H9 (cell line): ENCODE measurements around the gene STK32B. TPM values are rescaled to one million over a fixed set of nuclear protein-coding genes. Genes with fewer than 3 reads are reported as not detected.
A peak's percentile ranks its signal among the peaks of the same experiment; 100 is the strongest.

ENCODE experiments used
- DNase-seq: peaks from one replicate; pipeline ENCODE4 v3.0.0-alpha.2; 2017
- H2AFZ ChIP-seq: one replicate; pipeline ENCODE4 v1.6.1; 2013; ENCODE audit warnings: mild to moderate bottlenecking, low read length, control low read depth, moderate library complexity
- H2AK5ac ChIP-seq: 2 replicates; pipeline ENCODE4 v1.6.1; 2013; ENCODE audit warnings: low read length, control low read depth, mixed read lengths; ENCODE audit not compliant: insufficient read length
- H2BK120ac ChIP-seq: one replicate; pipeline ENCODE4 v1.6.1; 2013; ENCODE audit warnings: low read depth, mild to moderate bottlenecking, low read length, control low read depth, inconsistent platforms; ENCODE audit not compliant: poor library complexity, severe bottlenecking
- H2BK12ac ChIP-seq: 2 replicates; pipeline ENCODE4 v1.6.1; 2013; ENCODE audit warnings: low read length, control low read depth, mixed read lengths, low read depth; ENCODE audit not compliant: insufficient read length
- H2BK15ac ChIP-seq: 2 replicates; pipeline ENCODE4 v1.6.1; 2013; ENCODE audit warnings: low read depth, low read length, control low read depth
- H2BK20ac ChIP-seq: one replicate; pipeline ENCODE4 v1.6.1; 2013; ENCODE audit warnings: low read depth, mild to moderate bottlenecking, low read length, control low read depth, inconsistent platforms; ENCODE audit not compliant: poor library complexity, severe bottlenecking
- H2BK5ac ChIP-seq: 2 replicates; pipeline ENCODE4 v1.6.1; 2013; ENCODE audit warnings: low read length, control low read depth, mixed read lengths; ENCODE audit not compliant: insufficient read length
- H3K14ac ChIP-seq: 2 replicates; pipeline ENCODE4 v1.6.1; 2013; ENCODE audit warnings: low read length, control low read depth; ENCODE audit not compliant: insufficient read depth
- H3K18ac ChIP-seq: 2 replicates; pipeline ENCODE4 v1.6.1; 2013; ENCODE audit warnings: low read depth, mild to moderate bottlenecking, mixed read lengths, low read length, control low read depth; ENCODE audit not compliant: insufficient read length
- H3K23ac ChIP-seq: 2 replicates; pipeline ENCODE4 v1.6.1; 2013; ENCODE audit warnings: low read length, control low read depth, mixed read lengths, low read depth; ENCODE audit not compliant: insufficient read length
- H3K23me2 ChIP-seq: 2 replicates; pipeline ENCODE4 v1.6.1; 2013; ENCODE audit warnings: low read depth, mild to moderate bottlenecking, mixed read lengths, low read length, control low read depth; ENCODE audit not compliant: insufficient read length, poor library complexity, severe bottlenecking
- H3K27ac ChIP-seq: 2 replicates; pipeline ENCODE4 v1.5.1; 2013; ENCODE audit warnings: low read length, control low read depth, mixed read lengths, low read depth; ENCODE audit not compliant: insufficient read length
- H3K27me3 ChIP-seq: 2 replicates; pipeline ENCODE4 v1.6.1; 2013; ENCODE audit warnings: low read length, control low read depth, inconsistent platforms; ENCODE audit not compliant: insufficient read depth
- H3K4ac ChIP-seq: 2 replicates; pipeline ENCODE4 v1.6.1; 2013; ENCODE audit warnings: low read depth, mild to moderate bottlenecking, control low read depth, inconsistent platforms, low read length, moderate library complexity
- H3K4me1 ChIP-seq: 2 replicates; pipeline ENCODE4 v1.6.1; 2013; ENCODE audit warnings: low read length, control low read depth, inconsistent platforms; ENCODE audit not compliant: insufficient read depth
- H3K4me2 ChIP-seq: 2 replicates; pipeline ENCODE4 v1.6.1; 2013; ENCODE audit warnings: low read length, control low read depth, mixed read lengths; ENCODE audit not compliant: insufficient read length, insufficient read depth
- H3K56ac ChIP-seq: 2 replicates; pipeline ENCODE4 v1.6.1; 2013; ENCODE audit warnings: low read depth, mild to moderate bottlenecking, mixed read lengths, low read length, control low read depth; ENCODE audit not compliant: insufficient read length
- H3K79me1 ChIP-seq: 2 replicates; pipeline ENCODE4 v1.6.1; 2013; ENCODE audit warnings: low read depth, mild to moderate bottlenecking, moderate library complexity, low read length, control low read depth, inconsistent platforms; ENCODE audit not compliant: insufficient read depth, poor library complexity, severe bottlenecking
- H3K79me2 ChIP-seq: 2 replicates; pipeline ENCODE4 v1.6.1; 2013; ENCODE audit warnings: low read length, control low read depth, inconsistent platforms; ENCODE audit not compliant: insufficient read depth
- H3K9ac ChIP-seq: 2 replicates; pipeline ENCODE4 v1.6.1; 2013; ENCODE audit warnings: low read length, control low read depth, mixed read lengths; ENCODE audit not compliant: insufficient read length; ENCODE audit errors: extremely low read depth
- H3K9me3 ChIP-seq: one replicate; pipeline ENCODE4 v1.6.1; 2013; ENCODE audit warnings: low read depth, low read length, inconsistent platforms; ENCODE audit not compliant: control insufficient read depth
- H3T11ph ChIP-seq: one replicate; pipeline ENCODE4 v1.6.1; 2013; ENCODE audit warnings: mild to moderate bottlenecking, low read length, control low read depth, inconsistent platforms
- H4K20me1 ChIP-seq: one replicate; pipeline ENCODE4 v1.6.1; 2013; ENCODE audit not compliant: control insufficient read depth, insufficient read length, insufficient read depth
- H4K5ac ChIP-seq: 2 replicates; pipeline ENCODE4 v1.6.1; 2013; ENCODE audit warnings: low read depth, mild to moderate bottlenecking, mixed read lengths, low read length, control low read depth; ENCODE audit not compliant: insufficient read length
- H4K8ac ChIP-seq: replicated peaks from 2 replicates; pipeline ENCODE4 v1.6.1; 2013; ENCODE audit warnings: low read length, control low read depth, mixed read lengths, low read depth; ENCODE audit not compliant: insufficient read length
- H4K91ac ChIP-seq: 2 replicates; pipeline ENCODE4 v1.6.1; 2013; ENCODE audit warnings: low read depth, mild to moderate bottlenecking, moderate library complexity, mixed read lengths, low read length, control low read depth; ENCODE audit not compliant: insufficient read length
- H3K27ac Mint-ChIP-seq, 3 experiments: 2 replicates in 2 of 3; 3 replicates in 1 of 3; pipeline ENCODE4 v1.8.0; 2020 to 2021; ENCODE audit warnings: mixed read lengths in 3 of 3, mild to moderate bottlenecking in 1 of 3, moderate library complexity in 1 of 3
- H3K27me3 Mint-ChIP-seq: 2 replicates; pipeline ENCODE4 v1.8.0; 2021; ENCODE audit warnings: low read depth, mild to moderate bottlenecking, moderate library complexity, mixed read lengths
- H3K36me3 Mint-ChIP-seq, 3 experiments: 2 replicates in 2 of 3; 3 replicates in 1 of 3; pipeline ENCODE4 v1.8.0; 2020 to 2021; ENCODE audit warnings: low read depth in 3 of 3, mixed read lengths in 3 of 3; ENCODE audit not compliant: insufficient read depth in 1 of 3
- H3K4me1 Mint-ChIP-seq, 2 experiments: 2 replicates each; pipeline ENCODE4 v1.8.0; 2020; ENCODE audit warnings: mixed read lengths in 2 of 2
- H3K4me3 Mint-ChIP-seq, 2 experiments: 2 replicates in 1 of 2; 3 replicates in 1 of 2; pipeline ENCODE4 v1.8.0; 2020 to 2021; ENCODE audit warnings: mild to moderate bottlenecking in 2 of 2, mixed read lengths in 2 of 2, moderate library complexity in 1 of 2
- H3K9me3 Mint-ChIP-seq, 2 experiments: 2 replicates in 1 of 2; 3 replicates in 1 of 2; pipeline ENCODE4 v1.8.0; 2020; ENCODE audit warnings: mild to moderate bottlenecking in 2 of 2, mixed read lengths in 2 of 2, moderate library complexity in 1 of 2
- CTCF ChIP-seq: fragments of 200-600 bp; sonication (generic); conservative IDR thresholded peaks from 3 replicates; pipeline ENCODE4 v1.8.0; 2021; ENCODE audit warnings: antibody characterized with exemption, mild to moderate bottlenecking
- WGBS: extraction: QIAGEN DNeasy Blood & Tissue Kit; methylation state at CpG from one replicate; pipeline ENCODE4 v1.1.7; 2013; ENCODE audit warnings: missing lambda C conversion rate, low lambda C conversion rate, mixed read lengths; ENCODE audit not compliant: insufficient read length; ENCODE audit errors: extremely low coverage; 5-methylcytosine and 5-hydroxymethylcytosine counted together
- total RNA-seq: library from RNA; stranded (reverse); gene quantifications from 2 replicates; pipeline ENCODE4 v1.2.1, GENCODE V29; 2021

The STK32B gene
- total RNA-seq, 1 experiment from 2014 or later: 1.0 TPM

GRCh38 chr4:5043579-5043978, 7.7 kb upstream of the STK32B start:
- no peak overlapping the region for H3K14ac ChIP-seq
- H2AK5ac ChIP-seq: no peak overlapping the region
- no peak overlapping the region for H3K56ac ChIP-seq
- no peaks in the 10 kb centered on the region for H3K27me3 ChIP-seq
- H3K23me2 ChIP-seq: no peaks in the 10 kb centered on the region
- no peak overlapping the region for H3K4me2 ChIP-seq
- Mint-ChIP-seq H3K27ac (no peak overlapping the region), H3K9me3 (peaks cover 2 to 6% of the 10 kb centered on the region in 2 experiments; a peak in 4 of 5 replicates), H3K36me3 (no peaks in the 10 kb centered on the region), H3K27me3 (peaks cover 35% of the 10 kb centered on the region), H3K4me1 (peaks cover 0 to 8% of the 10 kb centered on the region in 2 experiments; a peak in 1 of 4 replicates), H3K4me3 (no peak overlapping the region; a peak in 1 of 5 replicates)
- no peak overlapping the region for H4K8ac ChIP-seq
- no peak overlapping the region for H2BK5ac ChIP-seq
- no peak overlapping the region for H3K9ac ChIP-seq
- no CpG with 5 or more reads among the region's 6 CpGs for WGBS
- no peaks in the 10 kb centered on the region for H3K9me3 ChIP-seq
- H3K18ac ChIP-seq: no peak overlapping the region
- H3K4me1 ChIP-seq: no peaks in the 10 kb centered on the region
- no peaks in the 10 kb centered on the region for H3K79me2 ChIP-seq
- H4K5ac ChIP-seq: no peak overlapping the region
- H3K4ac ChIP-seq: no peak overlapping the region
- H3K27ac ChIP-seq: no peak overlapping the region
- no peak overlapping the region for H3K23ac ChIP-seq
- H3K79me1 ChIP-seq: no peaks in the 10 kb centered on the region
- H2BK120ac ChIP-seq: no peak overlapping the region
- TF ChIP-seq CTCF: no peak
- DNase-seq: peak; percentile 53
- H2AFZ ChIP-seq: no peak overlapping the region
- no peak overlapping the region for H4K91ac ChIP-seq
- no peak overlapping the region for H2BK12ac ChIP-seq
- no peak overlapping the region for H3T11ph ChIP-seq
- no peaks in the 10 kb centered on the region for H4K20me1 ChIP-seq
- no peak overlapping the region for H2BK20ac ChIP-seq
- H2BK15ac ChIP-seq: no peak overlapping the region
